GM12892 (cell line): Measurements from ENCODE around the gene DDX25.

ENCODE experiments used
- POLR2A ChIP-seq: IDR thresholded peaks from 2 replicates; pipeline ENCODE4 v1.6.1; 2011; ENCODE audit warnings: low read depth, low read length, control low read depth
- POLR2AphosphoS5 ChIP-seq: IDR thresholded peaks from 2 replicates; pipeline ENCODE4 v1.6.1; 2011; ENCODE audit warnings: low read depth, low read length, control low read depth

- TF ChIP-seq POLR2AphosphoS5 (no peak), POLR2A (no peak)
Observed at GRCh38 chr11:125943661-125944349, 39.5 kb downstream of the DDX25 start.
